ENCODE results near the gene HNRNPH3.
A peak's percentile ranks its signal among the peaks of the same experiment; 100 is the strongest.

HNRNPH3 gene, protein sequence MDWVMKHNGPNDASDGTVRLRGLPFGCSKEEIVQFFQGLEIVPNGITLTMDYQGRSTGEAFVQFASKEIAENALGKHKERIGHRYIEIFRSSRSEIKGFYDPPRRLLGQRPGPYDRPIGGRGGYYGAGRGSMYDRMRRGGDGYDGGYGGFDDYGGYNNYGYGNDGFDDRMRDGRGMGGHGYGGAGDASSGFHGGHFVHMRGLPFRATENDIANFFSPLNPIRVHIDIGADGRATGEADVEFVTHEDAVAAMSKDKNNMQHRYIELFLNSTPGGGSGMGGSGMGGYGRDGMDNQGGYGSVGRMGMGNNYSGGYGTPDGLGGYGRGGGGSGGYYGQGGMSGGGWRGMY

DNA sequence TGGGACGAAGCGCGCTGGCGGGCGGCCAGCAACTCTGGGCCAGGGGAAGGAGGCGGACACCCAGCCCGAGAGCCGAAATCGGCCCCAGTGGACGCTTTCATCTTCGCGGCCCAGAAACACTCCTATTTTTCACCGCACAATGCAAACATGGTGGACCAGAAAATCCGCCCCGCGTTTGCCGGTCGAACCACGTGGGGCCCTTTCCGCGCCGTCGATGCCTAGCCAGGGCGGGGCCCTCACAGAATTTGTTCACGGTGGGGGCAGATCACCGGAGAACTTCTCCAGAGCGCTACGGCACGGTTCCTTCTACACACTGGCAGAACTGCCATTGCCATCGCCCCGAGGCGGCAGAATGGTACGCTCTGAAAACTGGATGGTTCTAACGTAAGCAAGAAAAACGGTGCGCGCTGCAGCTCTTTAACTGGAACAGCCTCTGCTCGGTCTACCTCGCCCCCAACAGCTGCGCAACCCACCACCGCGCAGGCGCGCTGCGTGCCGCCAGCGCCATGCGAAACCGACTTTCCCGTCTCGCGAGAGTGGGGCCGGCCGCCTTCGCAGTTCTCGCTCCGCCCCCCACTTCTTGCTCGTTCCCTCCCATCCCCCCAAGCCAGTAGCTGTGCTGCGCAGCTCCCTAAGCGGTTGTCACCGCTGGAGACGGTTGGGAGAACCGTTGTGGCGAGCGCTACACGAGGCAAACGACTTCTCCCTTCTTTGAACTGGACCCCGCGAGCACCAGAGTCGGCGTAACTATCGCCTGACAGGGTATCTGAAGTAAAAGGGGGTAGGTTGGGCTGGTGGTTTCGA, at the start of gene HNRNPH3:
Gene HNRNPH3 (plus strand): TSS at position 610 of the 804 bp plus-strand sequence. CDS start 5,158 bp downstream, outside the sequence.
- peaks cover 27% of the 10 kb centered on the region for H3K4me1 Mint-ChIP-seq

DNA sequence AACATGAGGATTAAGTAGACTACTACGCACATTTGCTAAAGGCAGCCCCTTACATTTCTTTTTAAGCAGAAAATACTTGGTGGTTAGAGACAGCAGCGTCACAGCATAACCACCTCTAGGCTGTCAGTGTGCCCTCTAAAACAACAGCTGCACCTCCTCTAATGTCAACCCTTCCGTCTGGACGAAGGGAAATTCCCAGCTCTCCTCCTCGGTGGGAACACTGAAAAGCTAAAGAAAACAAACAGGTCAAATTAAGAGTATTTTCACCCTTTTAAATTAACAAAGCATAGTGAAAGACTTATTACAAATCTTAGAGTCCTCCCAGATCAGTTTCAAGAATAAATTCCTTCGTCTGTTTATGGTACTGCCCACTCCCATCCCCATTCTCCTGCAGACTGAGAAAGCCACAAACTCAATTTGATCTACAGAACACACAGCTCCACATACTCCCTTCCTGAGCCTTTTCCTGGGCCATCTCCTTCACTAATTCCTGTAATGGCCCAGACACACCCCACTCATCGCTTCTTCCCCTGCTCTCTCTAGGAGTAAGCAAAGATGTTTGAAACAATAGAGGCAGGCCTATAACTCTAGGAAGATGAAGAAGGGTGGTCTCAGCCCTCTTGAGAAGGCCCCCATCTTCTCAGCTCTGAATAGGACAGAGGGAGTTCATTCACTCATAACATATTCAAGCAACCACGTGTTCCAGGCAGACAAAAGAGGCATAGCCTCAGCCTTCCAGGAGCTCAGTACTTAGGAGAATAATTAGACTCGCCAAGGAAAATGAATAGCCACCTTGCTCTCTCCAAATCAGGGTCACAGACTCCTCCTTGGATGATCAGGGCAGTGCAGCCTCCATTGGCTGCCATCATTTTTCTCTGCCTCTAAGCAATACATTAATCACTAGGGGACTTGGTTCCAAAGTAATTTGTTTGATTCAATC, 47.5 kb upstream of the HNRNPH3 start:
- Mint-ChIP-seq H3K27ac (no peak overlapping the region), H3K27me3 (no peaks in the 10 kb centered on the region), H3K4me3 (no peak overlapping the region), H3K36me3 (no peaks in the 10 kb centered on the region), H3K9me3 (no peaks in the 10 kb centered on the region), H3K4me1 (no peaks in the 10 kb centered on the region)
- no peak for ATAC-seq (ENCODE audit: low read depth)
- no peak for DNase-seq (ENCODE audit: low spot score in 2 of 2)

More for the DNA sequence above, at the start of gene HNRNPH3:
- Mint-ChIP-seq H3K9me3 (peaks cover 3% of the 10 kb centered on the region), H3K36me3 (peaks cover 6% of the 10 kb centered on the region), H3K4me3 (peak within 1 kb of the TSS; percentile 99), H3K27ac (peak within 1 kb of the TSS; percentile 99), H3K27me3 (no peaks in the 10 kb centered on the region)
- ATAC-seq (ENCODE audit: low read depth) (peak; percentile 80), DNase-seq (ENCODE audit: low spot score in 2 of 2) (peak; percentile 97 to 99)

DNA sequence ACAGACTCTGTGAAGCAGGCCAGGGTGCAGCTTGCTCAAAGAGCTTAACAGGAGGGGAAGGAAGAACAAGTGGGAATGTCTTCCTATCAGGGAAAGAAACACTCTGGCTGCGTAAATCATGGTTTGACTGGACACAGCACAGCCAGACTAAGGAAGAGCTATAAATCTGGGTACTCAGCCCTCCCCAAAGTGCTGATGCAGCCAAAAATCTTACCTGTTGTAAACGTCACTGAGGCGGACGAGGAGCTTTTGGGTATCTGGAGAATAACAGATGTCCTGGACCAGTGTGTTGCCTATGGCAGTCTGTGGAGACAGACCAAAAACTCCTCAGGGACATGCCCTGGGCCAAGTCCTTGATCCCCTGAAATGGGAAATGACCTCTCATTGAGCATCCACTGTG, 43.1 kb upstream of the HNRNPH3 start:
- no peak for ATAC-seq (ENCODE audit: low read depth)
- Mint-ChIP-seq H3K4me3 (no peak overlapping the region), H3K4me1 (no peaks in the 10 kb centered on the region), H3K9me3 (no peaks in the 10 kb centered on the region), H3K27me3 (no peaks in the 10 kb centered on the region), H3K36me3 (no peaks in the 10 kb centered on the region), H3K27ac (no peak overlapping the region)
- no peak for DNase-seq (ENCODE audit: low spot score in 2 of 2)

DNA sequence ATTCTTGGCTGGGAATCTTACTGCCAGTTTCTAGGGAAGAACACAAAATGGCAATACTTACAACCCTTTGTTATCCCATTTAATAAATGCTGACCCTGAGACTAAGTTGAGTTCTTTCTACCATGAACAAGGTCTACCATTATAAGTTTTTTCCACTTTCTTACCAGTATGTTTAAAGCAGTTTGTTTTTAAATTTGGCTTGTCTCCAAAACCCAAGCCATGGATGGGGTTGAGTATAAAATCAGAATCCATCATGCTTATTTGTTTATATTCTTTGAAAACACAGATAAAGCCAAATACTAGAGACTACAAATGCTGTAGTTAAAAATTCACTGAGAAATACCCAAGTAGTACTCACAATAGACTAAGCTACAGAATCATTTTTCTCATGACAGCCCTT, 41.1 kb upstream of the HNRNPH3 start:
- no peak overlapping the region for H3K4me3 Mint-ChIP-seq
- peaks cover 1% of the 10 kb centered on the region for H3K36me3 Mint-ChIP-seq
- H3K4me1 Mint-ChIP-seq = no peaks in the 10 kb centered on the region
- no peak overlapping the region for H3K27ac Mint-ChIP-seq
- DNase-seq (ENCODE audit: low spot score in 2 of 2) (no peak), ATAC-seq (ENCODE audit: low read depth) (no peak)
- no peaks in the 10 kb centered on the region for H3K9me3 Mint-ChIP-seq
- no peaks in the 10 kb centered on the region for H3K27me3 Mint-ChIP-seq

- Mint-ChIP-seq H3K36me3 (peaks cover 1% of the 10 kb centered on the region), H3K4me3 (no peak overlapping the region), H3K27ac (no peak overlapping the region), H3K27me3 (no peaks in the 10 kb centered on the region), H3K9me3 (no peaks in the 10 kb centered on the region), H3K4me1 (peaks cover 24% of the 10 kb centered on the region)
- no peak for DNase-seq (ENCODE audit: low spot score in 2 of 2)
- ATAC-seq (ENCODE audit: low read depth) = no peak
Measured at GRCh38 chr10:68296843-68297663, 34.8 kb upstream of the HNRNPH3 start.

DNA sequence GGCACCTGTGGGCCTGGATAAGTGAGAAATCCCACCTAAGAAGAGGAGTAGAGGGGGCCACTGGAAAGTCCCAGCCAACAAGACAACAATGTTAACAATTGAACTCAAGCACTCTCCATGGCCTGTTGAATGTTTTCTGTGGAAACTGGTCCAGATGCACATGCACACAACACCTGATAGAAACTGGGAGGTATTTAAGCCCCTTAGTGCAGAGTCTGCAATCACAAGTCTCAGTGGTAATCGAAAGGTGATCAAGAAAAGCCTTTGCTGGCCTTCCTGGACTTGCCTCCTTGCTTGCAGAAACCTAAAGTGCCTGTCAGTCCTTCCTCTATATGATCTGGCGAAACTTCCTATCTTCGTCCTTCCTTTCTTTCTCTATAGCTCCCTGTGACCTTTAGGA, 30.6 kb upstream of the HNRNPH3 start:
- no peaks in the 10 kb centered on the region for H3K27me3 Mint-ChIP-seq
- H3K4me1 Mint-ChIP-seq = peaks cover 25% of the 10 kb centered on the region
- H3K4me3 Mint-ChIP-seq = no peak overlapping the region
- ATAC-seq (ENCODE audit: low read depth) (no peak), DNase-seq (ENCODE audit: low spot score in 2 of 2) (no peak)
- no peaks in the 10 kb centered on the region for H3K36me3 Mint-ChIP-seq
- H3K27ac Mint-ChIP-seq = no peak overlapping the region
- H3K9me3 Mint-ChIP-seq = no peaks in the 10 kb centered on the region

DNA sequence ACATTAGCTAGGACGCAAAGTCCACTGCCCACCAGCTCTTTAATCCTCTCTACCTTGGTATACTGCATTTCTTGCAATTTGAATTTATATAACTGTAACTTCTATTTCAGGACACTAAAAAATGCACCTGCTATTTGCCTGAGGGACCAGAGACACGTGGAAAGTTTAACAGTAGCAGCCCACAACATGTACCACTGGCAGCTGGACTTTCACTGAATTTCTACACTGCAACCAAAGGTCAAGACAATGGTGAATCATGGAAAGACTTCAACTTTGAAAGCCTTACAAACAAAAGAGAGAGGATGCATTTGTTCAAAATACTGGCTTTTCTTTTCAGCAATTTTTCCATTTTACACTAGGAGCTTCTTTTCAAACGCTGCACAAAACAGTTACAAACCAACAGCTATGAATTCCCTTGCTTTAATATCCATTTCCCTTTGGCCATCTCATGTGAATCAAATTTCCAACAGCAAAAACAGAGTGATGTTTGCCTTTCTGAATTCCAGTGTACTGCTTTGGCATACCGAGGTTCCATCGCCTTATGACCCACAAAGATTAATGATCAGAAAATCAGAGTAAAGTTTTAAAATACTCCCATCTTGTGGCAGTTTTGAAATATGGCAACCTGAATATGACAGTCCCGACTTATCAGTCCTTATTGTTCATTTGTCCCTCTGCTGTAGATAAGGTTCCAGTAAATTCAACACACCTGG, 29.9 kb upstream of the HNRNPH3 start:
- peak; percentile 58 for ATAC-seq (ENCODE audit: low read depth)
- Mint-ChIP-seq H3K4me3 (peak overlapping the region; percentile 44), H3K36me3 (no peaks in the 10 kb centered on the region), H3K9me3 (no peaks in the 10 kb centered on the region), H3K4me1 (peaks cover 23% of the 10 kb centered on the region), H3K27me3 (no peaks in the 10 kb centered on the region), H3K27ac (no peak overlapping the region)
- DNase-seq (ENCODE audit: low spot score in 2 of 2) = peak in 1 of 2 donors; percentile 23

- no peaks in the 10 kb centered on the region for H3K36me3 Mint-ChIP-seq
- DNase-seq (ENCODE audit: low spot score in 2 of 2) = no peak
- no peaks in the 10 kb centered on the region for H3K27me3 Mint-ChIP-seq
- no peak overlapping the region for H3K4me3 Mint-ChIP-seq
- no peak overlapping the region for H3K27ac Mint-ChIP-seq
- peaks cover 23% of the 10 kb centered on the region for H3K4me1 Mint-ChIP-seq
- no peak for ATAC-seq (ENCODE audit: low read depth)
- H3K9me3 Mint-ChIP-seq = no peaks in the 10 kb centered on the region
Measured at GRCh38 chr10:68302503-68302823, 29.4 kb upstream of the HNRNPH3 start.

DNA sequence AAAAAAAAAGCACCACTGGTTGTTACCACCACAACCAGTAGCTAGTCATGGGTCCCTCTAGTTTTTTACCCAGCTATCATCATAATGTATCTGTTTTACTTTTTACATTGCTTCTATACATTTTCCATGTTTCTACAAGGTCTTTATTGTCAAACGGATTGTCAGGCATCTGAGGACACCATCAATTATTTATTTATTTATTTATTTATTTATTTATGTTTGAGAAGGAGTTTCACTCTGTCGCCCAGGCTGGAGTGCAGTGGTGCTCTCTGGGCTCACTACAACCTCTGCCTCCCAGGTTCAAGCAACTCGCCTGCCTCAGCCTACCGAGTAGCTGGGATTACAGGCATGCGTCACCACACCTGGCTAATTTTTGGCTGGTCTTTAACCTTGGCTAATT, 29.0 kb upstream of the HNRNPH3 start:
- Mint-ChIP-seq H3K36me3 (no peaks in the 10 kb centered on the region), H3K9me3 (no peaks in the 10 kb centered on the region), H3K27me3 (no peaks in the 10 kb centered on the region)

DNA sequence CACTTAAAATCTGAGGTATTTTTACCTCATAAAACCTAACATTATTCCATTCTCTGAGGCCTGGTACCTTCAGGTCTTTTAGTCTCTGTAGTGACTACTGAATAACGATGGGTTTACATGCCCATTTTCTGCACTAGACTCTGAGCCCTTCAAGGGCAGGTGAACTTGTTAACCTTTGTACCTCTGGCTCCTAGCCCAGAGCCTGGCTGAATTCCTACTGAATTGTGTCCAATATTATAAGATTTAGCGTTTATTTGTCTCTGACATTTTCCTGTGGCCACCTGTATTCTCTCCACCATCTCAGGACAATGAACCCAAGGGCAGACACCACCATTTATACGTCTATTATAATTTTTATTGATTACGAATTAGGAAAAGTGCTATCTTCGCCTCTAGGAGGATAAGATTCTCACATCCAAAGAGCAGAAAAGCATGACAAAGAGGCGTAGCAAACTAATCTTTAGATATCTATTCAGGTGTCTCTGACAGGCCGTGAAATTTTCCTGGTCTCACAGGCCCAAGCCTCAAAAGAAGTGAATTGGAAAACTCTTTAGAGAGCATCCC, 27.9 kb upstream of the HNRNPH3 start:
- Mint-ChIP-seq H3K36me3 (no peaks in the 10 kb centered on the region), H3K4me3 (no peak overlapping the region), H3K27me3 (no peaks in the 10 kb centered on the region), H3K9me3 (no peaks in the 10 kb centered on the region), H3K27ac (no peak overlapping the region), H3K4me1 (peaks cover 23% of the 10 kb centered on the region)
- no peak for ATAC-seq (ENCODE audit: low read depth)
- DNase-seq (ENCODE audit: low spot score in 2 of 2) = no peak

More for the DNA sequence above, 29.0 kb upstream of the HNRNPH3 start:
- ATAC-seq (ENCODE audit: low read depth) = no peak
- no peak for DNase-seq (ENCODE audit: low spot score in 2 of 2)
- H3K27ac Mint-ChIP-seq = no peak overlapping the region
- H3K4me1 Mint-ChIP-seq = peaks cover 23% of the 10 kb centered on the region
- no peak overlapping the region for H3K4me3 Mint-ChIP-seq

DNA sequence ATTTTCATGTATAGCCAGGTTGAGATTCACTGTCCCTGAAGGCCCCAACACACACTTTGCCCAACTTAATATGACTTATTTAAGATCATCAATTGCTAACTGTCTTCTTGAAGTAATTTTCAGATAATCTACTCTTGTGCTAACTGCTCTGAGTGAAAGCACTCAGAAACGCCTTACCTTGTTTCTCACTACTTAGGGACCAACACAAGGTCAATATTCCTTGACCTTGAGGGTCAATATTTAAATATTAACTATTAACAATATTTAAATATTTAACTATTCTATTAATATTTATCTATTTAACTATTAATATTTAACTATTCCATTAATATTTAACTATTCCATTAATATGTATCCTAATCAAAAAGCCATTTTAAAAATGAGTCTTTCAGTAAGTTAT, 26.0 kb upstream of the HNRNPH3 start:
- Mint-ChIP-seq H3K36me3 (no peaks in the 10 kb centered on the region), H3K27me3 (no peaks in the 10 kb centered on the region), H3K4me3 (no peak overlapping the region), H3K9me3 (no peaks in the 10 kb centered on the region), H3K4me1 (peaks cover 14% of the 10 kb centered on the region), H3K27ac (no peak overlapping the region)
- no peak for DNase-seq (ENCODE audit: low spot score in 2 of 2)
- no peak for ATAC-seq (ENCODE audit: low read depth)

DNA sequence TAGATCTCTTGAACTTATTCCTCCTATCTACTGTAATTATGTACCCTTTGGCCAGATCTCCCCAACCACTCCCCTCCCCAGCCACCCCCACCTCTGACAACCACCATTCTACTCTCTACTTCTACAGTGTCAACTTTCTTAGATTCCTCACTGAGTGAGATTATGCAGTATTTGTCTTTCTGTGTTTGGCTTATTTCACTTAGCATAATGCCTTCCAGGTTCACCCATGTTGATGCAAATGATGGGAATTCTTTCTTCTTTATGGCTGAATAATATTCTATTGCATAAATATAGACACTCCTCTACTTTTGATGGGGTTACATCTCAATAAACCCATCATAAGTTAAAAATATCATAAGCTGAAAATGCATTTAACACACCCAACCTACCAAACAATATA, 21.3 kb upstream of the HNRNPH3 start:
- ATAC-seq (ENCODE audit: low read depth) = no peak
- H3K9me3 Mint-ChIP-seq = no peaks in the 10 kb centered on the region
- H3K36me3 Mint-ChIP-seq = no peaks in the 10 kb centered on the region
- no peak overlapping the region for H3K27ac Mint-ChIP-seq
- no peak overlapping the region for H3K4me3 Mint-ChIP-seq
- no peaks in the 10 kb centered on the region for H3K27me3 Mint-ChIP-seq
- no peak for DNase-seq (ENCODE audit: low spot score in 2 of 2)
- no peaks in the 10 kb centered on the region for H3K4me1 Mint-ChIP-seq

Measured in memory B cell (primary cell).